A172 (cell line): ENCODE results near the gene PRKCA. TPM values are rescaled to one million over a fixed set of nuclear protein-coding genes. Genes with fewer than 3 reads are reported as not detected.
"Not testable (repeated sequence)": the region's sequence is repeated elsewhere in the genome, so short reads cannot be mapped to it uniquely, and the experiment has no call there.

Source experiments
- DNase-seq: peaks from one replicate; pipeline ENCODE4 v3.0.0-alpha.2; 2015; ENCODE audit warnings: low spot score
- total RNA-seq: library from RNA; depleted of rRNA; stranded (reverse); fragments of >200 nt; shearing (Covaris generic); gene quantifications from 2 replicates; pipeline ENCODE4 v1.2.3, GENCODE V29; 2014

PRKCA gene
- total RNA-seq, 1 experiment from 2014 or later, result 21.6 TPM

DNA sequence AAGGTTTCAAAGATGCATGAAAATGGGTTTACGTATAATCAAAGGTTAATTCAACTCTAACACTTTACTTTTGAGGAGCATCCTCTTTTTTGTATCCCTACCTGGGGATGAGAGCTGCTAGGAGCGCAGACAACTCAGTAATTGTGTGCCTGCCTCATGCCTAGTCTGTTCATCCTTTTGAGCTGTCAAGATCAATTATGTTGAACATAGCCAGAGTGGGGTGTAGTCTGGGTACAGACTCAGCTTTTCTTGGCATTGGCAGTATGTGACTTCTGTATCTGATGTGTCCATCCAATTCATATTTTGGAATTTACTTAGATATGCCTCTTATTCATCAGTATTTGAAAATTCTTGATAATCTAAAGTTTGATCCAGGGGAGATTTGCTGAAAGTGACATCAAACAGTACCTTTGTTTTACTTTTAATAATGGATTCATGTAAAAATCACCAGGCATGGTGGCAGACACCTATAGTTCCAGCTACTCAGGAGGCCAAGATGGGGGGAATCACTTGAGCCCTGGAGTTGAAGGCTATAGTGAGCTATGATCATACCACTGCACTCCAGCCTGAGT lies 24.1 kb downstream of the PRKCA start:
- DNase-seq, result no peak

GRCh38 chr17:66330646-66331037 lies 28.2 kb downstream of the PRKCA start:
- DNase-seq, result peak; percentile 51

DNA sequence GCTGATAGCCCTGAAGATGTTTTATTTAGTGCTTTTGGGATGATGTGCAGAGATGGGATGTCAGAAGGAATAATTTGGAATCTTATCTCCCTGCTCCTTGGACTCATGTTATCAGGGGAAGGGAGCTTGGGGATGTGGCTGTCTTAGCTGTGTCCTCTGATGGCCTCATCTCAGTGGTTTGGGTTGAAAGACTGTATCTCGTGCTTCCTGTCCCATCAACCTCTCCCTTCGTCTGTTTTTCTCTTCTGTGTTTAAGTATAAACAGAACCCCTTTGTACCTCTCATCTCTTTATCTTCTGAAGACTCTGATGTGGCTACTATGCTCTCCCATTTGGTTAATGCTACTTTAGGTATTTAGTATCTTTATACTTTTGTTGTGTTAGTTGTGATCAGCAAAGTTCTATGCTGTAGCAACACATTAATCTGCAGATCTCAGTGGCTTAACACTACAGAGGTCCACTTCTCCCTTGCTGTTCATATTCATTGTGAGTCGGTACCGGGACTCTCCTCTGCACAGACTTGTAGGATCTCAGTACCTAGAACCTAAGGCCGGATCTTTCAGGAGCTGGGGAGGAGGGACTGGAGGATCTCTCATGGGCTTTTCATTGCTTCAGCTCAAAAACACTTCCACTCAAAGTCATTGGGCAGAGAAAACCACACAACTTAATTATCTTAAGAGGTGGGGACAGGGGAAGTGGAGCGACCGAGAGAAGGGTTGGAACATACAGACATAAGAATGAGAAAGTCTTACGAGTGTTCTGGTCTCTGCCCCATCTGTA lies 28.8 kb downstream of the PRKCA start:
- DNase-seq, result no peak

GRCh38 chr17:66335797-66336196 lies 33.4 kb downstream of the PRKCA start:
- DNase-seq, result no peak

DNA sequence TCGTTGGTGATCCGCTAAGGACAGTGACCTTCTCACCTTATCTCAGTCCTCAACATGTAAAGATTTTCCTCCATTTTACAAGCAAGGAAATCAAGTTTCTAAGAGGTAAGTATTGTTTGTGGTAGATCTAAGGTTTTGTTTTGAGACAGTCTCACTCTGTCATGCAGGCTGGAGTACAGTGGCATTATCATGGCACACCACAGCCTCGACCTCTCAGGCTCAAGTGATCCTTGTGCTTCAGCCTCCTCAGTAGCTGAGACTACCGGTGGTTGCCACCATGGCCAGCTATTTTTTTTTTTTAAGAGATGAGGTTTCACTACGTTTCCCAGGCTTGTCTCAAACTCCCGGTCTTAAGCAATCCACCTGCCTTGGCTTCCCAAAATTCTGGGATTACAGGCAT lies 34.9 kb downstream of the PRKCA start:
- no peak for DNase-seq

- no peak for DNase-seq
These were observed 35.6 kb downstream of the PRKCA start for GRCh38 chr17:66337866-66338485.

GRCh38 chr17:66338937-66339336 lies 36.5 kb downstream of the PRKCA start:
- no peak for DNase-seq

GRCh38 chr17:66339561-66339960 lies 37.1 kb downstream of the PRKCA start:
- no peak for DNase-seq

- no peak for DNase-seq
These were observed 38.3 kb downstream of the PRKCA start for GRCh38 chr17:66340720-66341119.

GRCh38 chr17:66341462-66341861 lies 39.0 kb downstream of the PRKCA start:
- DNase-seq, result no peak

GRCh38 chr17:66342263-66342662 lies 39.9 kb downstream of the PRKCA start:
- DNase-seq, result not testable (repeated sequence)

DNA sequence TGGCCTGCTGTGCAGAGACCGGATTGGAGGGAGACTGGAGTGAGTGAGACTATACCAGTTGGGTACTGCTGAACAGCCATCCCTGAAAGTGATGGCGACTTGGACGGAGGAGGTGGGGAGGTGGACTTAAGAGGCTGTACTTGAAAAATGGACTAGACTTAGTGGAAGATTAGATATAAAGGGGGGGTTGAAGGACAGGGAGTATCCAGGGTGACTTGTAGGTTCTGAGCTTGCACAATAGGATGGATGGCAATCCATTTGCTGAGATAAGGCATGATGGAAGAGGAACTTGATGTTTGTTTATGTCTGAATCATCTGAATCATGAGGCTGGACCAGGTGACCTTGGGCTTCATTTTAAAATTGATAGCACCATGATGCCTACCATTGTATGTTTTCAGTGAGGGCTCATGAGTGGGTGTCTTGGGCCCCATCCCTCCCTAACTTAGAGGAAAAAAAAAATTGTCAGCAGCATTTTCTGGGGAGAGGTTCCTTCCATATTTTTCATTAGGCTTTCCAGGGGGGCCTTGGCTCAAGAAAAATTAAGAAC lies 41.2 kb downstream of the PRKCA start:
- peak; percentile 29 for DNase-seq

GRCh38 chr17:66344473-66344872 lies 42.1 kb downstream of the PRKCA start:
- DNase-seq, result no peak

GRCh38 chr17:66345264-66345663 lies 42.9 kb downstream of the PRKCA start:
- DNase-seq, result no peak

- not testable (repeated sequence) for DNase-seq
These were observed 43.7 kb downstream of the PRKCA start for GRCh38 chr17:66345949-66346638.

- DNase-seq, result peak; percentile 40
These were observed 45.5 kb downstream of the PRKCA start for GRCh38 chr17:66347661-66348514.

DNA sequence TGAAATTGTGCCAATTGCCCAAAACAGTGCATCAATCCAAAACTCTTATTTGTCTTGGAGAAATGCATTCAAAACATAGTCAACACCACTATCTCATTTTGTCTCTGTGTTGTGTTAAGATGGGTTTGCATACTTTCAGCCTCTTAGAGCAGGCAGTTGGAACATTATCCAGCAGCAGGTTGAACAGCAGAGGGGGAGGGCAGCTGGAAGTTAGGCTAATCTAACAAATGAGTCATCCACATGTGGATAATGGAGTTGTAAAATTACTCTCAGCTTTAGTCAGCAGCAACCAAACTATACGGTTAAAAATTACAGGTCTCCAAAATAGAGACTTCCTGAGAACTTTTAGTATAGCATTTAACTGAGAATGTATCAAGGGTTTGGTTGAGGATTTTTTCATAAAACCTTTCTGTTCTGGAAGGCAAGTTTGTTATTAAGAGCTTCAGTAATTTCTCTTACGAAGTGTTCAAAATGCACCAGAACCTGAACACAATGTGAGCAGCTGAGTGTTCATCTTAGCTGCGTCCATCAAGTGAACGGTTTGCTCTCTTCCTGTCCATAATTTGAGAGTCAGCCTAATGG lies 46.3 kb downstream of the PRKCA start:
- DNase-seq, result peak; percentile 89

- no peak for DNase-seq
These were observed 47.3 kb downstream of the PRKCA start for GRCh38 chr17:66349521-66350254.

- not testable (repeated sequence) for DNase-seq
These were observed 48.2 kb downstream of the PRKCA start for GRCh38 chr17:66350576-66350975.

GRCh38 chr17:66351033-66351432 lies 48.6 kb downstream of the PRKCA start:
- DNase-seq, result no peak
